Globus pallidus (tissue), 1 donor: ENCODE measurements around the gene ARL2BP.
"Not testable (repeated sequence)": the region's sequence is repeated elsewhere in the genome, so short reads cannot be mapped to it uniquely, and the experiment has no call there.

Experiments
- DNase-seq: peaks from one replicate; pipeline ENCODE4 v3.0.0-alpha.2; 2015; ENCODE audit warnings: low spot score

Gene ARL2BP

GRCh38 chr16:57244767-57245471 is at the start of gene ARL2BP:
TSS of gene ARL2BP (plus strand) at chr16:57245259. CDS start at chr16:57245368, 109 bp downstream.
- DNase-seq = peak; percentile 98

GRCh38 chr16:57196286-57196685 is 48.8 kb upstream of the ARL2BP start:
- peak; percentile 55 for DNase-seq

- DNase-seq = no peak
These were observed 48.3 kb upstream of the ARL2BP start for GRCh38 chr16:57196753-57197152.

- not testable (repeated sequence) for DNase-seq
These were observed 44.7 kb upstream of the ARL2BP start for GRCh38 chr16:57200321-57200720.

- DNase-seq = not testable (repeated sequence)
These were observed 44.1 kb upstream of the ARL2BP start for GRCh38 chr16:57200926-57201325.

GRCh38 chr16:57202095-57202886 is 42.8 kb upstream of the ARL2BP start:
- no peak for DNase-seq

GRCh38 chr16:57203451-57203850 is 41.6 kb upstream of the ARL2BP start:
- DNase-seq = no peak

- no peak for DNase-seq
These were observed 40.4 kb upstream of the ARL2BP start for GRCh38 chr16:57204675-57205074.

GRCh38 chr16:57208926-57209325 is 36.1 kb upstream of the ARL2BP start:
- no peak for DNase-seq

- DNase-seq = no peak
These were observed 35.3 kb upstream of the ARL2BP start for GRCh38 chr16:57209780-57210179.

- no peak for DNase-seq
These were observed 31.6 kb upstream of the ARL2BP start for GRCh38 chr16:57213462-57213861.

GRCh38 chr16:57216968-57217367 is 28.1 kb upstream of the ARL2BP start:
- DNase-seq = no peak

- no peak for DNase-seq
These were observed 22.0 kb upstream of the ARL2BP start for GRCh38 chr16:57223057-57223456.

- no peak for DNase-seq
These were observed 20.3 kb upstream of the ARL2BP start for GRCh38 chr16:57224651-57225335.

- no peak for DNase-seq
These were observed 19.1 kb upstream of the ARL2BP start for GRCh38 chr16:57225978-57226377.

GRCh38 chr16:57226701-57227621 is 18.1 kb upstream of the ARL2BP start:
- no peak for DNase-seq

- no peak for DNase-seq
These were observed 16.0 kb upstream of the ARL2BP start for GRCh38 chr16:57229079-57229478.

GRCh38 chr16:57231821-57232350 is 13.2 kb upstream of the ARL2BP start:
- DNase-seq = no peak

- DNase-seq = no peak
These were observed 10.9 kb upstream of the ARL2BP start for GRCh38 chr16:57233944-57234706.

GRCh38 chr16:57234707-57235092 is 10.4 kb upstream of the ARL2BP start:
- DNase-seq = no peak
